ENCODE results near the gene TEAD1.

Gene TEAD1

GRCh38 chr11:12914400-12914912, 240.2 kb downstream of the TEAD1 start:
- no peak for DNase-seq

DNA sequence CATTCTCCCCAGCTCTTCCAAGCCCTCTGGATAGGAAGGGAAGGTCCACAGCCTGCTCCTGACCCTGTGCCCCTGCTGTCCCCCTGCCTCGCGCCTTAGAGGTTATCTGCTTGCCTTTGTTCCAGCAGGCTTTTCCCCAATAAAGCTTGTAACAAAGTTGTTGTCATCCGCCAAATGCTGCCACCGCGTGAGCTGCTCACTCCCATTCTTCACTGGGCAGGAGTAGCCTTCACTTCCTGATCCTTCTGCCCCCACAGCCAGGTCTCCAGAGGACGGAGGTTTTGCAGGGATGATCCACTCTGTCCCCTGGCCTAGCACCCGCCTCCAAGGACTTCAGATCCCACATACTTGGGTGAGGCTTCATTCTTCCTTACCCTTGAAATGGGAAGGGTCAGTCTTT, 240.9 kb downstream of the TEAD1 start:
- DNase-seq: no peak

GRCh38 chr11:12917822-12918221, 243.6 kb downstream of the TEAD1 start:
- DNase-seq: no peak

- no peak for DNase-seq
Measured at GRCh38 chr11:12918667-12919066, 244.4 kb downstream of the TEAD1 start.

GRCh38 chr11:12922418-12922817, 248.2 kb downstream of the TEAD1 start:
- no peak for DNase-seq

DNA sequence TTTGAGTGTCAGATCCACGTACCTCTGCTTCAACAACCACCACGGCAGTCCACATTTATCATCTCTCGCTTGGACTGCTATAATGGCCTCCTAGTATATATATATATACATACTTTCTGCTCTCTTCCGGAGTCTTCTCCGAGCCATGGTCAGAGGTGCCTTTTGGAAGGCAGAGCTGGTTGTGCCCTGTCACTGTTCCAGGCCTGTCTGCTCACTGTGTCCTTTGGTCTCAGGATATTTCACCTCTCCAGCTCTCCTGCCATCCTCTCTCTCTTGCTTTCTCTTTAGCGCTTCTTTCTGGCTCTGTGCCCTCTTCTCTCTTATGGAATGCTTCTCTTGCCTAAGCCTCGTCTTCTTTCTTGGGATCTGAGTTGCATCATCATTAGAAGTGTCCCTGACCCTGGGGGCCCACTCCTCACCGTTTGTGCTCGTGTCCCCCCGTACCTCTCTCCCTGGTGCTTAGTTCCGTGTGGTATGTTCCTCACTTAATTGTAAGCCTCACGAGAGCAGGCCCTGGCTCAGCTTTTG, 248.8 kb downstream of the TEAD1 start:
- no peak for DNase-seq

- no peak for DNase-seq
Measured at GRCh38 chr11:12924650-12925049, 250.4 kb downstream of the TEAD1 start.

GRCh38 chr11:12925520-12925919, 251.3 kb downstream of the TEAD1 start:
- DNase-seq: no peak

DNA sequence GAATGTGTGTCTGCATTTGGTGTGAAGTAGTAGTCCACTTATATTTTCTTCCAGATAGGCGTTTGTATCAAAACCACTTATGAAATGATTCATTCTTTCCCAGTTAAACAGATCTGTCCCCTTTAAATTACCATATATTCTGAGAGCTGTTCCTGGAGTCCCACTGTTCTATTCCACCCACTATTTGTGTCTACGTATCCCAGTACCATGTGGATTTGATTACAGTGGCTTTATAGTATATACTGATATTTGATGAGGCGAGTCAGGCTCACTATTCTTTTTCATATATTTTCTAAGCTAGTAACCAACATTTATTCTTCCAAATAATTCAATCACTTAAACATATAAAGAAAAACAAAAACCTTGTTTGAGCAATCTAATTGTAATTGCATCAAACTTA, 253.0 kb downstream of the TEAD1 start:
- no peak for DNase-seq

GRCh38 chr11:12927886-12928285, 253.7 kb downstream of the TEAD1 start:
- no peak for DNase-seq

GRCh38 chr11:12930850-12931249, 256.6 kb downstream of the TEAD1 start:
- DNase-seq: no peak

DNA sequence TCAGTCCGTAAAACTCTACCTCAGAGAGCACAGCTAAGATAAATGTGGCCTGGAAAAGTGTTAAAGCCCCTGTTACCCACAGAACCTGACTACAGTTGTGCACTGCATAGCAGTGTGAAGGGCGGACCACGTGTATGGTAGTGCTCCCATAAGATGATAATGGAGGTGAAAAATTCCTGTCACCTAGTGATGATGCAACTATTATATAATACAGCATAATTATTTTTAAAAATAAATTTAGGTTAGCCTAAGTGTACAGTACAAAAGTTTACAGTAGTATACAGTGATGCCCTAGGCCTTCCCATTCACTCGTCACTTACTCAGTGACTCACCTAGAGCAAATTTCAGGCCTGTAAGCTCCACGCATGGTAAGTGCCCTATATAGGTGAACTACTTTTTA, 258.3 kb downstream of the TEAD1 start:
- DNase-seq: no peak

- DNase-seq: no peak
Measured at GRCh38 chr11:12936200-12936599, 262.0 kb downstream of the TEAD1 start.

DNA sequence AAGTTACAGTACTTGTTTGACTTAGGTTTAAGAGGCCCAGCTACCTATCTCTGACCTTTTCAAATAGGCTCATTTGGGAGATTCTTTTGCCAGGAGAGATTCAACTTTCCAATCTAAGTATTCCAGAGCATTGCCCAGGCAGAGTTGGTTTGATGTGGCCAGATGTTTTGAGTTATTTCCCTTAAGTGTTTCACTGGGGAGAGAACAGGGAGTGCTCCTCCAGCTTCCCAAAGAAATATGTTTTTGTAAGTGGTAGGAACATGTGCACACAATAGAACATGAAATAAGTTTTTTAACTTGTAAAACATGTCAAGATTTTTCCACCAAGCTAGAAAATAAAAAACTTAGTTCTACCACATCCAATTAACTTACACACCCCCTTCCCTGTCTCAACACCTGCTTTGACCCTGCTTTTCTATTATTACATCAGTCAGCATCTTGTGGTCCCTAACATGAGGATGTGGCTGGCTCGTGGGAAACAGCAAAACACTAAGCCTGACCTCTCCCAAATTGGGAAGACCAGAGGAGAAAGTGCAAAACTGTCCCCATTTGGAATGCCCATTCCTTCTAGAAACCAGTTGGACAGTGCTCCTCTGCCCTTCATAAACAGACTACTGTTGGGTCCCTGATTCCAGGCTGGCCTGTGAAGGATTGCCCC, 264.5 kb downstream of the TEAD1 start:
- no peak for DNase-seq

- DNase-seq: no peak
Measured at GRCh38 chr11:12941671-12942070, 267.4 kb downstream of the TEAD1 start.

- DNase-seq: no peak
Measured at GRCh38 chr11:12942157-12942556, 267.9 kb downstream of the TEAD1 start.

- no peak for DNase-seq
Measured at GRCh38 chr11:12943311-12943710, 269.1 kb downstream of the TEAD1 start.

DNA sequence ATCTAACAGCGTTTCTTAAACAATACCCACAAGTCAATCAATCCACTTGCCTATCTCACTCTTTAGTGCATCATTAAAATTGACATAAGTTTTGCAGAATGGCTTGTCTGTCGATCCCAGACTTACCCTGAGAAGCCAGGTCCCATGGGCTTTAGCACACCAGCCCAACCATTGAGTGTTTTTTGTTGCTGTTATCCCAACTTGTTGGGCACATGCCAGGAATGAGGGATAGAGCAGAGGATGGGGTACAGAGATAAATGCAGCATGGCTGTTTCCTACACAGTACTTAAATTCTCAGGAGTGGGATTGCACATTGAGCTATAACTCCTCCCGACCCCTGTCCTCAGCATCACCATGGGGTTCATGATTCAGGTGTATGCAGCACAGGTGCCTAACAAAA, 270.7 kb downstream of the TEAD1 start:
- no peak for DNase-seq

DNA sequence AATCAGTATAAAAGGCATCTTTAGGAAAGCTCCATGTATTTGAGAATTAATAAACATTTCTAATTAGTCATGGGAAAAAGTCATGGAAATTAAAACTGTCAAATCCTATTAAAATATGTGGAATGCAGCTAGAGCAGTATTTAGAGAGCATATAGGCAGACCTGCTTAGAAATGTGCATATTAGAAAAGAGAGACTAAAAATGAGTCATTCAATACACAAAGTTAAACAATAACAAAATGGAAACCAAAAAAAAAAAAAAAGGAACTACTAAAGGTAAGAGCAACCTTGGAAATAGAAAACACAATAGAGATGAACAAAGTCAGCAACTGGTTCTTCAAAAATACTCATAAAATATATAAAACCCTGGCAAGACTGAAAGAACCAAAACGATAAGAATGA, 275.2 kb downstream of the TEAD1 start:
- DNase-seq: no peak

- no peak for DNase-seq
Measured at GRCh38 chr11:12950670-12951069, 276.4 kb downstream of the TEAD1 start.

GRCh38 chr11:12951376-12951775, 277.2 kb downstream of the TEAD1 start:
- no peak for DNase-seq

GRCh38 chr11:12952094-12952493, 277.9 kb downstream of the TEAD1 start:
- no peak for DNase-seq

GRCh38 chr11:12958986-12959385, 284.8 kb downstream of the TEAD1 start:
- no peak for DNase-seq

GRCh38 chr11:12961615-12962014, 287.4 kb downstream of the TEAD1 start:
- no peak for DNase-seq

- no peak for DNase-seq
Measured at GRCh38 chr11:12962306-12962705, 288.1 kb downstream of the TEAD1 start.

Data from activated effector memory CD4-positive, alpha-beta T cell treated with Interleukin-2 at 50 U/mL for 16 hours (primary cell).